ENCODE results near the gene DUSP10.

The DUSP10 gene

DNA sequence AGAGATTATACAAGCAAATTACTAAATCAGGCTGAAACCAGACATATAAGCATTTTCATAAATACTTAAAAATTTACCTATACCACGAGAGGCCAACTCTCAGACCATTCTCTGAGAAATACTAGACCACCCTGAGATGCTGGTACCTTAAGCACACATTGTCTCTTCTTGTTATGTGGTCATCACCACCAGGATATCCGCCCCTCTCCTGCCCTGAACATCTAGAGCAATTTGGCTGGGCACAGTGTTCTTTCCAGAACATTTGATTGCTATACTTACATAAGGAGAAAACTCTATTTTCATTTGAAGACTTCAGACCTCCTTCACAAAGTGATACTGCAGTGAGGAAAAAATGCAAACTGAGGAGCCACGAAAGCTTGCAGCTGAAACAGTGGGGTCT lies 36.2 kb upstream of the DUSP10 start:
- CTCF ChIA-PET: no interaction called here
- POLR2A ChIA-PET: no interaction called here
- no peak overlapping the region for H3K4me3 ChIP-seq (ENCODE audit: low read depth, low read length)
- no peak for DNase-seq (ENCODE audit: low read depth, low spot score)
- TF ChIP-seq, protein P1, sequence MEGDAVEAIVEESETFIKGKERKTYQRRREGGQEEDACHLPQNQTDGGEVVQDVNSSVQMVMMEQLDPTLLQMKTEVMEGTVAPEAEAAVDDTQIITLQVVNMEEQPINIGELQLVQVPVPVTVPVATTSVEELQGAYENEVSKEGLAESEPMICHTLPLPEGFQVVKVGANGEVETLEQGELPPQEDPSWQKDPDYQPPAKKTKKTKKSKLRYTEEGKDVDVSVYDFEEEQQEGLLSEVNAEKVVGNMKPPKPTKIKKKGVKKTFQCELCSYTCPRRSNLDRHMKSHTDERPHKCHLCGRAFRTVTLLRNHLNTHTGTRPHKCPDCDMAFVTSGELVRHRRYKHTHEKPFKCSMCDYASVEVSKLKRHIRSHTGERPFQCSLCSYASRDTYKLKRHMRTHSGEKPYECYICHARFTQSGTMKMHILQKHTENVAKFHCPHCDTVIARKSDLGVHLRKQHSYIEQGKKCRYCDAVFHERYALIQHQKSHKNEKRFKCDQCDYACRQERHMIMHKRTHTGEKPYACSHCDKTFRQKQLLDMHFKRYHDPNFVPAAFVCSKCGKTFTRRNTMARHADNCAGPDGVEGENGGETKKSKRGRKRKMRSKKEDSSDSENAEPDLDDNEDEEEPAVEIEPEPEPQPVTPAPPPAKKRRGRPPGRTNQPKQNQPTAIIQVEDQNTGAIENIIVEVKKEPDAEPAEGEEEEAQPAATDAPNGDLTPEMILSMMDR (IDR thresholded peaks at IDR 0.05; ENCODE audit: insufficient read depth, low read length, missing control alignments): no peak

- no peak for DNase-seq (ENCODE audit: low read depth, low spot score)
- POLR2A ChIA-PET: no interaction called here
- TF ChIP-seq, protein P1 (IDR thresholded peaks at IDR 0.05; ENCODE audit: insufficient read depth, low read length, missing control alignments): no peak
- H3K4me3 ChIP-seq (ENCODE audit: low read depth, low read length): no peak overlapping the region
- CTCF ChIA-PET: no interaction called here
These were observed 35.7 kb upstream of the DUSP10 start for GRCh38 chr1:221777431-221778072.

GRCh38 chr1:221776495-221777301 lies 34.8 kb upstream of the DUSP10 start:
- TF ChIP-seq, protein P1 (IDR thresholded peaks at IDR 0.05; ENCODE audit: insufficient read depth, low read length, missing control alignments): no peak
- ChIA-PET POLR2A (no interaction called here), CTCF (interaction anchor here (1.2 kb wide), 1 partner anchor 14 kb away, joined by 3 read pairs; no protein-coding TSS in a partner anchor)
- DNase-seq (ENCODE audit: low read depth, low spot score): no peak
- no peak overlapping the region for H3K4me3 ChIP-seq (ENCODE audit: low read depth, low read length)

- ChIA-PET CTCF (no interaction called here), POLR2A (no interaction called here)
These were observed 33.3 kb upstream of the DUSP10 start for GRCh38 chr1:221775206-221775605.

DNA sequence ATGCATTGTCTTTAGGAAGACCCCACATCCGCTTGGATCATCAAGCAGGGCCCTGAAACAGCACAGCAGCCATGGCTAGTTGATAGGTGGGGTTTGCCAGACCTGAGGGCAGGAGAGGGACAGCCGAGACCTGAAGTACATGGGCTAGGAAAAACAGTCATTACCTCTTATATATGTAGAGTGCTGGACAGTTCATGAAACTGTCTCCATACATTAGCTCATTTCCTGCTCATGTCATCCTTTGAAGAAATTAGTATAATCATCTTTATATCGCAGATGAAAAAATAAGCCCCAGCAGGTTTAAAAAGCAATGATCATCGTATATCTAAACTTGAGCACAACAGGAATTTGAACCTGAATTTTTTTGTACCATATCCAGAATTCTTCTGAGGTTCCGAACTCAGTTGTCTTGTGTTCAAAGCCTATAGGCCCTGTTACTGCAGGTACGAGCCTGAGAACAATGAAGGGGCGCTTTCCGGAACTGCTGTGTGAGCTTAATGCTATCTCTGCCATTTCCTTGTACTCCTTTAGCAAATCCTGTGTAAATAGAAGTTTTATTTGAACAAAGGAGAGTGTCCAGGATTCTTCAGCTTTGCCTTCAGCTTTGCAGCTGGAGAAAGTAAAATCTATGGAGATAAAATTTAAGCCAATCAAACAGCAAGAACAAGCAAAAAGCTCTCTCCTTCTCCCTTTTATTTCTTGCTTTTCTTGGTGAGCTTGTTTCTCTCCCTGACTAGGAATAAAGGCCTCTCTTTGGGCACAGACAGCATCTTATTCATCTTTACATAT lies 32.4 kb upstream of the DUSP10 start:
- ChIA-PET CTCF (no interaction called here), POLR2A (interaction anchor here (1.0 kb wide), 1 partner anchor 32 kb away, joined by 3 read pairs; the partner anchor contains the start of gene DUSP10)
- no peak for DNase-seq (ENCODE audit: low read depth, low spot score)
- TF ChIP-seq, protein P1 (IDR thresholded peaks at IDR 0.05; ENCODE audit: insufficient read depth, low read length, missing control alignments): no peak
- no peak overlapping the region for H3K4me3 ChIP-seq (ENCODE audit: low read depth, low read length)

More at GRCh38 chr1:221775206-221775605, 33.3 kb upstream of the DUSP10 start:
- no peak for DNase-seq (ENCODE audit: low read depth, low spot score)
- no peak overlapping the region for H3K4me3 ChIP-seq (ENCODE audit: low read depth, low read length)
- TF ChIP-seq, protein P1 (IDR thresholded peaks at IDR 0.05; ENCODE audit: insufficient read depth, low read length, missing control alignments): no peak

DNA sequence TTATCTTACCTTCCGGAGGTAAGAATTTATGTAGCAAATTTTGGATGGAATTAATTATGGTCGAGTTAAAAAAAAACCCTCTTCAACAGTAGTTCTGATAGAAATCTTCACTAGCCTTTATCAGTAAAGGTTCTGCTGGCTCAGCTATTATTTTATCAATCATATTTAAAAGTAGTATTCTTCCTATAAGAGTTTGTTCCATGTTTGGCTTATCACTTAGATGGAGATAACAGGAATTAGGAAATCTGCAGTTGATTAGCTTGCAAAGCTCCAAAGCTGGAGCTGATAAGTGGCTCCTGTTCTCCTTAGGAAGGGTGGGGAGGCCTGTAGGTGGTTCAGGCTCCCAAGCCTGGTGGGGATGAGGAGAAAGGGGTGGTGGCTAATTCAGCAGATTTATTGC lies 31.5 kb upstream of the DUSP10 start:
- H3K4me3 ChIP-seq (ENCODE audit: low read depth, low read length): no peak overlapping the region
- DNase-seq (ENCODE audit: low read depth, low spot score): no peak
- ChIA-PET CTCF (no interaction called here), POLR2A (interaction anchor here (1.0 kb wide), 1 partner anchor 31 kb away, joined by 3 read pairs; the partner anchor contains the start of gene DUSP10)
- TF ChIP-seq, protein P1 (IDR thresholded peaks at IDR 0.05; ENCODE audit: insufficient read depth, low read length, missing control alignments): no peak
